ENCODE measurements around the gene CARD8.

DNA sequence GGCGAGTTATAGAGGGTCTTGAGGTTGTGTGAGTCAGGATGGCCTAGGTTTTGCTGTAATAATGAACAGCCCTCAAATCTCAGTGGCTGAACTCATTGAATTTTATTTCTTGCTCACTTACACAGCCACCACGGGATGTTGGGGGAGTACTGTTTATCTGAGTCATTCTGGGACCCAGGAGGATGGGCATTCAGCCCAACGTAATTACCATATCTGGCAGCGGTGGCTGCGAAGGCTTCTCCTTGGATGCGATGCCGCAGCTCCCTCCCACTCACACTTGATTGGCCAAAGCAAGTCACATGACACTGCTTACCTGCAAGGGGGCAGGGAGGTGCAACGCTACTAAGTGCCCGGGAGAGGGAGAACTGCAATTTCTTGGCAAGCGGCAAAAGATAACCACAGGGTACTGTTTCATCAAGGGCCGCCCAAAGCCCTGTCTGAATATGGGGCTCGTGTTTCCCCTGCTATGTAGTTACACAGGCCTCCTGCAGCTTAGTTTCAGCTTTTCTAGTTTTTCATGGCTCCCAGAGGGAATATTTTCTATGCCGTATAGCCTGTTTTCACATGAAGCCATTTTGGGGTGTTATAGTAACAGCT, 65.3 kb downstream of the CARD8 start:
- TF ChIP-seq, protein P1, sequence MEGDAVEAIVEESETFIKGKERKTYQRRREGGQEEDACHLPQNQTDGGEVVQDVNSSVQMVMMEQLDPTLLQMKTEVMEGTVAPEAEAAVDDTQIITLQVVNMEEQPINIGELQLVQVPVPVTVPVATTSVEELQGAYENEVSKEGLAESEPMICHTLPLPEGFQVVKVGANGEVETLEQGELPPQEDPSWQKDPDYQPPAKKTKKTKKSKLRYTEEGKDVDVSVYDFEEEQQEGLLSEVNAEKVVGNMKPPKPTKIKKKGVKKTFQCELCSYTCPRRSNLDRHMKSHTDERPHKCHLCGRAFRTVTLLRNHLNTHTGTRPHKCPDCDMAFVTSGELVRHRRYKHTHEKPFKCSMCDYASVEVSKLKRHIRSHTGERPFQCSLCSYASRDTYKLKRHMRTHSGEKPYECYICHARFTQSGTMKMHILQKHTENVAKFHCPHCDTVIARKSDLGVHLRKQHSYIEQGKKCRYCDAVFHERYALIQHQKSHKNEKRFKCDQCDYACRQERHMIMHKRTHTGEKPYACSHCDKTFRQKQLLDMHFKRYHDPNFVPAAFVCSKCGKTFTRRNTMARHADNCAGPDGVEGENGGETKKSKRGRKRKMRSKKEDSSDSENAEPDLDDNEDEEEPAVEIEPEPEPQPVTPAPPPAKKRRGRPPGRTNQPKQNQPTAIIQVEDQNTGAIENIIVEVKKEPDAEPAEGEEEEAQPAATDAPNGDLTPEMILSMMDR (IDR thresholded peaks at IDR 0.05; ENCODE audit: borderline replicate concordance, extremely low read depth, low read length, poor library complexity, severe bottlenecking) = no peak
- TF ChIP-seq EZH2 (IDR thresholded peaks at IDR 0.05; ENCODE audit: borderline replicate concordance, low read depth, low read length, severe bottlenecking) = no peak

All from DND-41 (cell line).